OCI-LY7 (cell line): ENCODE data around the gene DCST2. TPM values are rescaled to one million over a fixed set of nuclear protein-coding genes. Genes with fewer than 3 reads are reported as not detected.

Source experiments
- BruUV-seq: library from RNA; stranded (reverse); fragments of 400-500 nt; replicated peaks from 2 replicates; lab custom pipeline; 2021; lab: Mats Ljungman, UMichigan
- CTCF ChIA-PET: fragments of 300-600 bp; sonication (Branson Sonifier 250); formaldehyde crosslinking; loops from one replicate; lab custom pipeline; 2022; ENCODE audit warnings: antibody characterized with exemption; ENCODE audit not compliant: unreplicated experiment; lab: Charles Lee
- POLR2A ChIA-PET: fragments of 300-600 bp; sonication (Branson Sonifier 250); formaldehyde crosslinking; loops from one replicate; lab custom pipeline; 2022; ENCODE audit warnings: antibody characterized with exemption; lab: Charles Lee
- DNase-seq: peaks from one replicate; pipeline ENCODE4 v3.0.0-alpha.2; 2015; ENCODE audit warnings: low spot score
- H2AFZ ChIP-seq: fragments of 200-600 bp; sonication (generic), shearing (Covaris generic); 2 replicates; pipeline ENCODE4 v1.6.1; 2014; ENCODE audit warnings: mild to moderate bottlenecking, antibody characterized with exemption, low read length, moderate library complexity
- H3K27ac ChIP-seq: fragments of 200-600 bp; sonication (generic); 2 replicates; pipeline ENCODE4 v1.5.1; 2014; ENCODE audit warnings: mixed run types, low read depth, mild to moderate bottlenecking, moderate library complexity, low read length, inconsistent platforms; ENCODE audit not compliant: poor library complexity, severe bottlenecking
- H3K36me3 ChIP-seq: fragments of 200-600 bp; sonication (generic); 2 replicates; pipeline ENCODE4 v1.6.1; 2014; ENCODE audit warnings: mild to moderate bottlenecking, antibody characterized with exemption, low read length, moderate library complexity, mixed read lengths; ENCODE audit not compliant: insufficient read depth
- H3K4me1 ChIP-seq: fragments of 200-600 bp; sonication (generic); 2 replicates; pipeline ENCODE4 v1.5.1; 2014; ENCODE audit warnings: mild to moderate bottlenecking, low read length; ENCODE audit not compliant: insufficient read depth, poor library complexity, severe bottlenecking
- H3K4me2 ChIP-seq: fragments of 200-600 bp; sonication (generic); 2 replicates; pipeline ENCODE4 v1.6.1; 2014; ENCODE audit warnings: mild to moderate bottlenecking, low read length
- H3K4me3 ChIP-seq: fragments of 200-600 bp; sonication (generic); 2 replicates; pipeline ENCODE4 v1.5.1; 2014; ENCODE audit warnings: mild to moderate bottlenecking, low read depth, low read length; ENCODE audit not compliant: poor library complexity, severe bottlenecking
- H3K79me2 ChIP-seq: fragments of 200-600 bp; sonication (generic); 2 replicates; pipeline ENCODE4 v1.6.1; 2016; ENCODE audit warnings: low read depth, mild to moderate bottlenecking, low read length, moderate library complexity, mixed read lengths; ENCODE audit not compliant: insufficient read depth
- H3K9me2 ChIP-seq: fragments of 200-600 bp; sonication (generic); 2 replicates; pipeline ENCODE4 v1.6.1; 2016; ENCODE audit warnings: mild to moderate bottlenecking, low read length, mixed read lengths; ENCODE audit not compliant: insufficient read depth
- H3K9me3 ChIP-seq: fragments of 200-600 bp; sonication (generic); 2 replicates; pipeline ENCODE4 v1.6.1; 2014; ENCODE audit warnings: mild to moderate bottlenecking, mixed run types, low read length, mixed read lengths
- H4K20me1 ChIP-seq: fragments of 200-600 bp; sonication (generic); 2 replicates; pipeline ENCODE4 v1.6.1; 2014; ENCODE audit warnings: mild to moderate bottlenecking, antibody characterized with exemption, low read length, moderate library complexity, mixed read lengths; ENCODE audit not compliant: insufficient read depth
- EZH2phosphoT487 ChIP-seq: fragments of 200-600 bp; sonication (generic); IDR thresholded peaks from 2 replicates; pipeline ENCODE4 v1.6.1; 2018; ENCODE audit warnings: low read depth, borderline replicate concordance, mild to moderate bottlenecking, mixed run types, antibody characterized with exemption, low read length, moderate library complexity, mixed read lengths
- intact Hi-C: fragments of 100-400 bp; cut with micrococcal nuclease; formaldehyde crosslinking; loops from one replicate; pipeline ENCODE4 v1.10.0; 2022; ENCODE audit not compliant: unreplicated experiment
- total RNA-seq, 2 experiments: library from RNA; depleted of rRNA in 1 of 2; stranded (reverse); fragments of >200 nt in 1 of 2; shearing (Covaris generic) in 1 of 2; gene quantifications; 2 replicates each; pipeline ENCODE4 v1.2.3, GENCODE V29; 2014 to 2022
- TF ChIP-seq, protein P1 (sequence below): fragments of 200-600 bp; sonication (generic); conservative IDR thresholded peaks from 2 replicates; pipeline ENCODE4 v1.5.1; 2014; ENCODE audit warnings: mild to moderate bottlenecking, antibody characterized with exemption, low read length, moderate library complexity, mixed read lengths

The DCST2 gene
- total RNA-seq, 2 experiments from 2014 or later: 0.85 to 2.0 TPM

DNA sequence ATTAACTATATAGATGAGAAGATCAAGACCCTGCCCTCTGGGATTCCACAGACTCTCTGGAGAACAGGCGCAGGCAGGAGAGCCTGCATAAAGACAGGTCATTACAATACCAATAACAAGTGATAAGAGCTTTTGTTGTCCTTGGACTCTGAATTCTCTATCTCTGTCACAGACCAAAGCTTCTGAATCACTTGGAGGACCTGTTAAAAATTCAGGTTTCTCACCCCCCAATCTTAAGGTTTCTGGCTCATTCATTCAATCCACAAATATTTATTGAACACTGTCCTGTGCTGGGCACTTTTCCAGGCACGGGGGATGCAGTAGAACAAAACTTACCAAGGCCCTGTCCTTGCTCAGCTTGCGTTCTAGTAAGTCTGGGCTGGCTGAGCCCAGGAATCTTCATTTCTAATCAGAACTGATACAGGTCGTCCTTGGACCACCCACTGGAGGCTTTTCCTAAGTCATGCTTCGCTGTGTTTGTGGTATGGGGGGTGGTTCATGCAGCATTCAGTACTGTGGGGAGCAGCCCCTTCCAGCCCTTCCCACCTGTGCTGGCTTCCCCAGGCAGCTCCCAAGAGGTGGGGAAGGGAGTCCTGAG, 31.4 kb upstream of the DCST2 start:
- H3K9me3 ChIP-seq: no peaks in the 10 kb centered on the region
- intact Hi-C loops: loop anchor here (5.0 kb wide), 4 partner anchors 83 to 458 kb away; partner anchors contain the start of genes ADAR, FLAD1 and PYGO2
- no peaks in the 10 kb centered on the region for H3K9me2 ChIP-seq
- DNase-seq: no peak
- TF ChIP-seq, protein P1, sequence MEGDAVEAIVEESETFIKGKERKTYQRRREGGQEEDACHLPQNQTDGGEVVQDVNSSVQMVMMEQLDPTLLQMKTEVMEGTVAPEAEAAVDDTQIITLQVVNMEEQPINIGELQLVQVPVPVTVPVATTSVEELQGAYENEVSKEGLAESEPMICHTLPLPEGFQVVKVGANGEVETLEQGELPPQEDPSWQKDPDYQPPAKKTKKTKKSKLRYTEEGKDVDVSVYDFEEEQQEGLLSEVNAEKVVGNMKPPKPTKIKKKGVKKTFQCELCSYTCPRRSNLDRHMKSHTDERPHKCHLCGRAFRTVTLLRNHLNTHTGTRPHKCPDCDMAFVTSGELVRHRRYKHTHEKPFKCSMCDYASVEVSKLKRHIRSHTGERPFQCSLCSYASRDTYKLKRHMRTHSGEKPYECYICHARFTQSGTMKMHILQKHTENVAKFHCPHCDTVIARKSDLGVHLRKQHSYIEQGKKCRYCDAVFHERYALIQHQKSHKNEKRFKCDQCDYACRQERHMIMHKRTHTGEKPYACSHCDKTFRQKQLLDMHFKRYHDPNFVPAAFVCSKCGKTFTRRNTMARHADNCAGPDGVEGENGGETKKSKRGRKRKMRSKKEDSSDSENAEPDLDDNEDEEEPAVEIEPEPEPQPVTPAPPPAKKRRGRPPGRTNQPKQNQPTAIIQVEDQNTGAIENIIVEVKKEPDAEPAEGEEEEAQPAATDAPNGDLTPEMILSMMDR: no peak
- no peak for TF ChIP-seq EZH2phosphoT487
- H3K4me1 ChIP-seq: peaks cover 33% of the 10 kb centered on the region
- peaks cover 7% of the 10 kb centered on the region; the same call in 1 of the 2 replicates for H3K79me2 ChIP-seq
- ChIA-PET POLR2A (interaction anchor here (1.1 to 1.4 kb wide), 2 partner anchors 14 to 17 kb away, joined by 4 read pairs; partner anchors contain the start of gene ADAM15), CTCF (no interaction called here)
- no peak overlapping the region for H2AFZ ChIP-seq
- peaks cover 16% of the 10 kb centered on the region; the same call in 1 of the 2 replicates for H3K36me3 ChIP-seq
- no peak overlapping the region for H3K27ac ChIP-seq
- peak overlapping the region; percentile 90 for H3K4me2 ChIP-seq
- BruUV-seq: no TSS peak
- no peaks in the 10 kb centered on the region for H4K20me1 ChIP-seq
- peak overlapping the region; percentile 84 for H3K4me3 ChIP-seq

DNA sequence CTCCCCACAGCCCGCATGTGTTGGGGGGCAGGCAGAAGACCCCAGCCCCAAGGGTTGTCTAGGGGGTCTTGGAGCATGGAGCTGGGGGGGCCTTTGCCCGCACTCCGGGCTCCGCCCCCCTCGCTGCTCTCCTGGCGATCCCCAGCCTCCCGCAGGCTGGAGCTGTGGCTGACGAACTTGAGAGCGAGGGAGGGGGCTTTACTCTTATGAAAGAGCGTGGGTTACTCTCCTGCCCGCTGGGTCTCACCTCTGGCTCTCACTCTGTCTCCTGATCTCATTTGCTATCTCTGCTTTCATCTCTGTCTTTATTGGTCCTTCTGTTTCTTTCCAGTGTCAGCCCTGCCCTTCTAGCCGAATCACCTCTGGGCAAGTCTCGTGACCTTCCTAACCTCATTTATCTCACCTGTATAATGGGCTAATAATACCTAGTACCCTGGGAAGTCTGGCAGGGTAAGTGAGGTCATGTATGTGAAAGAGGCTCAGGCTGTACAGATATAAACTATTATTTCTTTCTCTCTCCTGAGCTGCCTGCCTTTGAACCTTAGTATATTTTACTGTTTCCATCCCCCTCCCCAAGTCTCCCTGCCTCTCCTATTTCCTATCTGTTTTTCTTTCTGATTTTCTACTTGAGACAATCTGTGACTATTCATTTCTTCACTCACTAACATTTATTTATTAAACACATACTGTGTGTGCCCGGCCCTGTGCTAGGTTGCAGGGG, 30.7 kb upstream of the DCST2 start:
- no peaks in the 10 kb centered on the region for H3K9me2 ChIP-seq
- ChIA-PET POLR2A (interaction anchor here (1.1 to 1.5 kb wide), 4 partner anchors 13 to 21 kb away, joined by 3 to 5 read pairs (median 4); partner anchors contain the start of gene ADAM15), CTCF (no interaction called here)
- peak overlapping the region; percentile 90 for H3K4me2 ChIP-seq
- intact Hi-C loops: loop anchor here (5.0 kb wide), 4 partner anchors 82 to 457 kb away; partner anchors contain the start of genes ADAR, FLAD1 and PYGO2
- peaks cover 7% of the 10 kb centered on the region; the same call in 1 of the 2 replicates for H3K79me2 ChIP-seq
- peak; percentile 58 for DNase-seq
- H4K20me1 ChIP-seq: no peaks in the 10 kb centered on the region
- TF ChIP-seq, protein P1: no peak
- no peak for TF ChIP-seq EZH2phosphoT487
- peak overlapping the region; percentile 66; the same call in 1 of the 2 replicates for H2AFZ ChIP-seq
- peak overlapping the region; percentile 84 for H3K4me3 ChIP-seq
- no peak overlapping the region for H3K27ac ChIP-seq
- no peaks in the 10 kb centered on the region for H3K9me3 ChIP-seq
- peaks cover 10% of the 10 kb centered on the region; the same call in 1 of the 2 replicates for H3K36me3 ChIP-seq
- BruUV-seq: TSS peak; percentile 88
- peaks cover 32% of the 10 kb centered on the region for H3K4me1 ChIP-seq
